ENCODE data around the gene SMTNL2.
"Not testable (repeated sequence)": the region's sequence is repeated elsewhere in the genome, so short reads cannot be mapped to it uniquely, and the experiment has no call there.

Gene SMTNL2

DNA sequence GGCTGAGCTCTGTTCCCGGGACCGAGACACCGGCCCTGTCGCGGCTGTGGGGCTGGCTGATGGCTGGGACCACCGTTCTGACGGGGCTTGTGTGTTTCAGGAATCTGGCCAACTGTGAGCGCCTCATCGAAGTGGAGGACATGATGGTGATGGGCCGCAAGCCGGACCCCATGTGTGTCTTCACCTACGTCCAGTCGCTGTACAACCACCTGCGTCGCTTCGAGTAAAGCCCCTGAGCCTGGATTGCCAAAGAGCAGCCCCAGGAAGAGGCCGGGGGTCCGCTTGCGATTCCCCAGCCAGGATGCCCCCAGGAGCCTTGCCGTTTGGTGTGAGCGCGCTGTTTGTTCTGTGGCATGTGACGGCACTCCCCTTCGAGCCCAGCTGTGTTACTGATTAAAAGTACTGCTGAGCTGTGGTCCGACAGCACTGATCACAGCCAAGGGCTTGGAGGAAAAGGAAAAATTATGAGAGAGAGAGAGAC lies 23.0 kb downstream of the SMTNL2 start:
- DNase-seq = no peak

DNA sequence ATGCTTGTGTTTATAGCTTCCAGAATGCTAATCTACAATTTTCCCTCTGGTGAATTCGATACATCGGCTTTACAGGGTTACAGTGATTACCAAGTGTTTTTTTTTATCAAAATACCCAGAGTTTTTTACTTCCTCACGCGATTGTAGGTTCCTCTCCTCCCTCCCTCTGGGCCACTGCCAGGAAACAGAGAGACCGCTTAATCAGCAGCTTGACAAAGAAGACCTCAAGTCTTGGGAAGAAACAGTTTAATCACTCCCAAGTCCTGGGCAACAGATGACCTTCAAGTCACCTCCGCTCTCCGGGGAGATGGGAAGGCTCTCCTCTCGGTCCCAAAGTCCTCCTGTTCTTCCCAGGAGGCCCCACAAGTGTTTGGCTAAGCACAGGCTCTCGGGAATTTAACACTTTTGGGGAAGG lies 23.5 kb downstream of the SMTNL2 start:
- DNase-seq = no peak

DNA sequence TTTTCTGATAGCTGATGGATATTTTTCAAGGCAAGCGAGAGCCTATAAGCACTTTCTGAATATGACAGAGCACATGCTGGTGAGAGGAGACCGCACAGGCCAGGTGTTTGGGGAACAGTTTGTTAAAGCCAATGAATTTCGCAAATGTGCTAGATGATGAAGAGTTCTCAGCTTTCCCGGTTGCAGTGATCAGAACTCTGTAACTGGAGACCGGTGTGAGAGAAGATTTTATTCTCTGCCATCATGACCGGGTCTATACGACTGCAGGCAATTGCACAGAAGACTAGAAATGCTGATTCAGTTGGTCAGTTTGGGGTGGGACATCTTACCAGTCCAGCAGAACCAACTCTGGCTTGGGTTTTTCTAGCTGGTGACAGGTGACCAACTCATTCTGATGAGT lies 25.4 kb downstream of the SMTNL2 start:
- no peak for DNase-seq

DNA sequence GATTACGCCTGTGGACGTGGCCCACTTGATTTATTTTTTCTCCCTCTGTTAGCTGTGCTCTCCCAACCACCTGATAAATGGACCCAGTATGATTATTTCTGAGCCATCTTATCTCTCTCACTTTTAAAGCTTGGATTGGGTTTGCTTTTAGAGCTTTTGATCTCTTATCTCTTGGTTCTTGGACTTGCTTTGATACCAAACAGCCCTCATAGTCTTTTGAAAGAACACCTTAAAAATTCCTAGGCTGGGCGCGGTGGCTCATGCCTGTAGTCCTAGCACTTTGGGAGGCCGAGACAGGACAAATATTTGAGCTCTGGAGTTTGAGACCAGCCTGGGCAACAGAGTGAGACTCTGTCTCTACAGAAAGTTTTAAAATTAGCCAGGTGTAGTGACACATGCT lies 25.8 kb downstream of the SMTNL2 start:
- DNase-seq = no peak

DNA sequence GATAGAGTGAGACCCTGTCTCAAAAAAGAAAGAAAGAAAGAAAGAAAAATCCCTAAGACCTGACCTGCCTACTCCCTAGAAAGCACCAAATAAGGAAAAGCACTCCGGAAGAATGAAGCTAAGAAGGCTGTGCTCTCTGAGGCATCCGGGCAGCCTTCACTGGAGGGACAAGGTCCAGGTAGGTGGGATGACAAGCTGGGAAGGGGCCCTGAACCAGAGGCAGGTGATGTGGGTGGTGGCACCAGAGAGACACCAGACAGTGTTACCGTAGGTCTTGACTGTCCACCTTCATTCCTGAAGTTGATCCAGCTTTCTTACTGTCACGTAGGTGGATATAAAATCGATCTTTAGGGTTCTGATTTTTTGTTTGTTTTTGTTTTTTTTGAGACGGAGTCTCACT lies 26.3 kb downstream of the SMTNL2 start:
- DNase-seq = no peak

DNA sequence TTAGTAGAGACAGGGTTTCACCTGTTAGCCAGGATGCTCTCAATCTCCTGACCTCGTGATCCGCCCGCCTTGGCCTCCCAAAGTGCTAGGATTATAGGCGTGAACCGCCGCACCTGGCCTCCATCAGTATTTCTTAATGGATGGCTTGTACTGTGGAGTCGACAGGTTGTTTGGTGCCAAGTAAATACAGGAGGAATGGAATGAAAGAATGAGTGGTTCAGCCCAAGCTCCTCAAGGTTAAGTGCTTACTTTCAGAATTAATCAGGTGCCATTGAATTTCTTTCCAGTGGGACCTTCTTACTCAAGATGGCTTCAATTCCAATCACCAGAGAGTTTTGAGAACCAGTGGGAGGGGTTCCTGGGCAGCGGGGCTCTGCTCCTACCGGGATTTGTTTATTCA lies 32.1 kb downstream of the SMTNL2 start:
- no peak for DNase-seq

DNA sequence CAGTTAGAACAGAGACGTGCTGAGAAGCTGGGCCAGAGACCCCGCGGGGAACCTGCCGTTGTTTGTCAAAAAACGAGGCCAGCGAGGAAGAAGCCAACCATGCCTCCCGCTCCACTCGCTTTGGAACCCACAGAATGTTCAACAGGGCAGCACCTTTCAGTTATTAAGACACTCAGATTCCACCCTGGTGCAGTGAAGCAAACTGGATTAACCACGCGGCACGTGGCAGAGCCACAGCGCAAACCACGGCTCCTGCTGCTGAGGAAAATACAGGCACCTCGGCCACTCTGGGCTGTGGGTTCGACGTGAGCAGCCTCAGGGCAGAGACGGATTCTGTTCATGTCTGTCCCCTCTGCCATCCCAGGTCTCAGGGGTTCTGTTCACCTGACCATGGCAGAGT lies 32.8 kb downstream of the SMTNL2 start:
- no peak for DNase-seq

DNA sequence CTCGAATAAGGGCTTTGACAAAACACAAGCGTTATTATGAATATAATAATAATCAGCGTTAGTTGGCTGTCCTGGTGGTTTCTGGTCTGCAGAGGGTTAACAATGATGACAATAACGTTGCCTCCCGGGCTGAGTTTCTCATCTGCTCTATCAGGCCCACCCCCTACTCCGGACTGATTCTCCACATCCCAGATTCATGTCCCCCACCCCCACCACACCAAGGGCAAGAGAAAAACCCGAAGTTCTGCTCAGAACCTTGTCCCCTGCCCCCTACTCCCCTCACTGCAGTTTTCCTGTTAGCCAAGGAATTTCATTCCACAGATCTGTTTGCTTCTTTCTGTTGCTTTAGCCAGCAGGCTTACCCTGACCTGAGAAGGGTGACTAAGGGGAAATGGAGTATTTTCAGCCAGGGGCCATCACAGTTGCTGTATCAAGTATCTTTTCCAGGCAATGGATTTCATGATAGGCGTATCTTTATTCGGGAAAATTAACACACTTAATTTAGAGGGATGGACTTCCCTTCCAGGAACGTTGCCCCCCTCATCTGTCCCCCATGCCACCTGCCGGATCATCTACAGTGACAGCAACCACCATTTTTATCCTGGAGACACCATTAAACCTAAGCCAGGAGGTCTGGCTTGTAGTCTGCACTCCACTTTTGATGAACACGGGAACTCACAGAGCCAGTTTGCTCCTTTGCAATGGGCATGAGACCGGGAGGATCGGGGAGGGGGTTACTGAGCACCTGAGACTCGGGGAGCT lies 33.4 kb downstream of the SMTNL2 start:
- DNase-seq = no peak

DNA sequence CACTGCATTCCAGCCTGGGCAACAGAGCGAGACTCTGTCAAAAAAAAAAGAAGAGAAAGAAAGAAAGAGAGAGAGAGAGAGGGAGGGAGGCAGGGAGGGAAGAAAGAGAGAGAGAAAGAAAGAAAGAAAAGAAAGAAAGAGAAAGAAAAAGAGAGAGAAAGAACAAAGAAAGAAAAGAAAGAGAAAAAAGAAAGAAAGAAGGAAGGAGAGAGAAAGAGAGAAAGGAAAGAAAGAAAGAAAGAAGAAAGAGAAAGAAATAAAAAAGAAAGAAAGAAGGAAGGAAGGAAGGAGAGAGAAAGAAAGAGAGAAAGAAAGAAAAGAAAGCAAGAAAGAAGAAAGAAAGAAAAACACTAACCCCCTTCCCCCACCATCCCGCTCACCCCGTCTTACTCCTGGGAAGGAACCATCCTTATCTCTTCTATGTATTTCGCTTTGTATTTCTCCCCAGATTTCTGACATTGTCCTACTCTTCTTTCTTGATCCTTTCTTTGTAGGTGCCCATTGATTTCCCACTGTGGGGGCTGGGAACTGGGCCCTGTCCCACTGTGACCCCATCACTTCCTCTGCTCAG lies 36.3 kb downstream of the SMTNL2 start:
- no peak for DNase-seq

DNA sequence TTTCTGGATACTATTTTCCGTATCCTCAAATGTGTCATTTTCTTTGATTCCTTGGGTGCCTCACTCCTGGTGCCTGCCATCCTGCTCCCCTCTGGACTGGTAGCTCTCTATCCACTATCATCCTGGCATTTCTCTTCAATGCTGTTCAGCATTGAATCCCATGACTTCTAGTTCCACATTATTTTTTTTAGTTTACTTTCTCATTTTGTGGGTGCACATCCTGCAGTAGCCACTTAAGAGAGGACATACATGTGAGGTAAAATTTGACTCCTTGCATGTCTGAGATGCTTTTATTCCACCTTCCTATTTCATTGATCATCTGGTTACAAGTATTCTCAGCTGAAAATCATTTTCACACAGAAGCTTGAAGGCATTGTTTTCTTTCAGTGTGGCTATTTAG lies 38.0 kb downstream of the SMTNL2 start:
- no peak for DNase-seq

DNA sequence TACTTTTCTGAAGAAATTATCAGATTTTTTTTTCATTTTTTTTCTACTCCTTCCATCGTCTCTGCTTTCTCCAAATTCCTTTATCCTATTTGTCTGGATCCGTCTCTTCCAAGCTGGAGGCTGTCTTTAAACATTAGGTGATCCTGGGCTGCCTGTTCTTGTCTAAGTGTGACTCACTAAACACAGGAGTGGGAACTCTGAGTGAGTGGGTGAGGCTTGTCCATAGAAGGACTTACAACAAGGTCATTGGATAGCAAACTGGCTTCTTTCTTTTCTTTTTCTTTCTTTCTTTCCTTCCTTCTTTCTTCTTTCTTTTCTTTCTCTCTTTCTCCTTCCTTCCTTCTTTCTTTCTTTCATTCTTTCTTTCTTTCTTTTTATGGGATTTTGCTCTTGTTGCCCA lies 38.9 kb downstream of the SMTNL2 start:
- DNase-seq = no peak

DNA sequence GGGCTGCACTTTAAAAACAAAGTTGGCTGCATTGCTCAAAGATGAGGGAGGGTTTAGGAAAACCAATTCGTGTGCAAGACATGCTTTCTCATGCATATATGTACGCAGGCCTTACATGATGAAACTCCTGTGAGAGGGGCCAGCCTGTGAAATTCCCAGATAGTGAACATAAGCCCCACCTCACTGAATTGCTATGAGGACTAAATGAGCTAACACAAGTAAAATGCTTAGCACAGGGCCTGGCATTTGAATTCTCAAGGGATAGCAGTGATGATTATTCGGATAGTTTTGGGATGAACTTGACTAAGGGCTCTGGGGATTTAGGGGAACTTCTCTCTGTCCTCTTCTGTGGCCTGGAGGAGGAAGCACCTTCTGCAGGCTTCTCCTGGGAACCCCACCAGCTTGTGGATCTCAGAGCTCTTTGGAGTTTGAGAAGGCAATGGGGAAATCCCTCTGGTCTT lies 40.2 kb downstream of the SMTNL2 start:
- DNase-seq = not testable (repeated sequence)

DNA sequence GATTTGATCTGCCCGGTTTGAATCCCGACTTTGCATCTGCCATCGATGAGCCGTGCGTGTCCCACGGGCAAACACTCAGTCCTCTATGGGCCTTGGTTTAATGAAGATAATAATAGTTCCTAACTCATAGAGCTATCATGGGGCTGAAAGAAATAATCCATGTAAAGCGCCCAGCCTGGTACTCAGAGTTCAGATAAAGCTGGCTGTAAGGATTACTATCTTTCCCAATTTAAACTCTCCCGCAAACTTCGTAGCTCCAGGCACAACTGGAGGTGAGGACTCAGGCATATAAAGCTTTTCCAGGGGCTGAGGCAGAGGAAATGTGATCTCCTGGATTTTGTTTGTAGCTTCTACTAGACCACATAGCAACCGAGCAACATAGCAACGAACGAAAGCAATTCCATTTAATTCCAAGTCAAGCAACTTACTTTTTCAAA lies 40.9 kb downstream of the SMTNL2 start:
- DNase-seq = no peak

DNA sequence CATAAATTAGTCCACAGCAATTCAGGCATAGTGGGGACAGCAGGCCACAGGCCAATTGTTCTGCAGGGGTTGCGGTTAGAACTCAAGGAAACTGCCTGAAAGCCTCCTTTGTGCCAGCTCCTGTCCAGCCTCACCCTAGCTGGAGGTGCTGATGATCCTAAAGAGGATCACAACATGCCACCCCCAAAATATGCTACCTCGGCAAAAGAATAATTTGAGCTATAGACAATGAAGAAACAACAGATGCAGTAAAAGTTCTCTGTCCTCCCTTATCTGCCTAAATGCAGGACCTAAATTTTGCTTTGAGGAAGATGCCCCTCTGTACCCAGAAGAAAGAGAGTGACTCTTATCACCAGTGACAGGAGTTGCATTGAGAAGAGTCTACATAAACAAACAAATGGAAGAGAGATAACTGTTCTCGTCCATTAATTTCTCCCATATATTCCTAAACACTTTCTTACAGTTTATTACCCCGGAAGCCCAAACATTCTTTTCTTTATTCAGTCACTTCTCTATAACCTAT lies 42.5 kb downstream of the SMTNL2 start:
- DNase-seq = no peak

DNA sequence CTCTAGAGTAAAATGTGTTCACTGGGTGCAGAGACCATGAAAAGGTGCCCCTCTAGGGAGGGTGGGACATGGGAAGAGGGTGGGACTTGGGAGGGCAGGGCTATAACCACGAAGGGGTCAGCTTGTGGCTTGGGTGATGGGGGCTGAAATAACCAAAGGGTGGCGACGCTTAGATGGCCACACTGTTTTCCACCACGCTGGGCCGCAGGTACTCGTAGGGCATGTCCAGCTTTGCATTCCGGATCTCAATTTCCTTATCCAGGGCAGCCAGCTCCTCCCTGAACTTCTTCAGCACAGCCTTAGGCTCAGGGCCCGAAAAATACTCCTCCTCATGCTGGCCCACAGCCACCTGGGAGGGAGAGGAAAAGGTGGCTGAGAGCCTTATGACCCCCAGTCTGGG lies 47.1 kb downstream of the SMTNL2 start:
- no peak for DNase-seq

DNA sequence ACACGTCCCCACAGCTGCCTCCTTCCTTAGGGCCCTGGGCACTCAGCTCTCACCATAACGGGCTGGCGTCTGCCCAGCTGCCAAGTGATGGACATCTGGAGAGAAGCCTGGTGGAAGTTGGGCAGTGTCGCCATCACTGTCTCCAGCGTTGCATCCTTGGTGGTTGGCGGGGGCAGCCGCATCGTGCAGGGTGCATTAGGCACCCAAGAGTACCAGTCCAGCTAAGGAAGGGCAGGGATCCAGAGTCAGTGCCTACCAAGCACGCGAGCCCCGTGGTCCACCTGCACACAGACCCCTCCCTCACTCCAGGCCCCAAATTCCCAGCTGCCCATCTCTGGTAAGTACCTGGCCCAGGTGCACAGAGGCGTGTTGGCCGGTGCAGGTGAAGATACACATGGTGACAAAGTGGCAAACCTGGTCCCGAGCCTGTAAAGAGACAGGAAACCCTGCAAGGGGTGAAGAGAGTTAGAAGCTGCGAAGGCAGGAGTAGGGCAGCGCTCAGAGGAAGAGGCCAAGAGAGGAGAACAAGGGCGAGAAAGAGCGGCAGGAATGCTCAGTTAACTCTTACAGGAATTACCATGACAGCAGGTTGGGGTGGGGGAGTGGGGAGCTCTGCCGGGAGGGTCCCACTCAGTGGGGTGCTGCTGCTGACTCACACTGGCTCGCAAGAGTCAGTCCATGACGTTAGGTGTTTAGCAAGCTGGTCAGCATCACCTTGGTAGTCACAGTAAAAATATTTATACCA lies 47.7 kb downstream of the SMTNL2 start:
- no peak for DNase-seq

DNA sequence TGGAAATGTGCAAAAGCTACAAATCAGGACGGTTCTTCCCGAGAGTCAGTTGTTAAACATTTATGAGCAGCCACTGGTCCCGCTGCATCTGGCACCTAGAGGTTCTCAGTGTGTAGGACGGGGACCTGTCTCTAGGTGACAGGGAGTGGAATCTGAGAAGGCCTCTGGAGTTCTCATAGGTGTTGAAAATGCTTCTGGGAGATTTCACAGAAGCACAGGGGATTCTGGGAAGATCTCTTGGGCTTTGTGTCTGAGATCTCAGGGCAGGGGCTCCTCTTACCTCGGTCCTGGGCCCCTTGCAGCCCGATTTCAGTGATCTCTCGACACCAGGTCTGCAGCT lies 48.2 kb downstream of the SMTNL2 start:
- no peak for DNase-seq

DNA sequence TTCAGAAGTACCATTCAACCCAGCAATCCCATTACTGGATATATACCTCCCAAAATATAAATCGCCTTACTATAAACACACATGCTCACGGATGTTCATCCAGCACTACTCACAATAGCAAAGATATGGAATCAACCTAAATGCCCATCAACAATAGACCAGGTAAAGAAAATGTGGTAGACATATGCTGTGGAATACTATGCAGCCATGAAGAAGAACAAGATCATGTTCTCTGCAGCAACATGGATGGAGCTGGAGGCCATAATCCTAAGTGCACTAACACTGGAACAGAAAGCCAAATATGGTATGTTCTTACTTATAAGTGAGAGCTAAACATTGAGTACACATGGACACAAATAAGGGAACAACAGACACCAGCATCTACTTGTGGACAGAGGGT lies 49.3 kb downstream of the SMTNL2 start:
- DNase-seq = no peak

DNA sequence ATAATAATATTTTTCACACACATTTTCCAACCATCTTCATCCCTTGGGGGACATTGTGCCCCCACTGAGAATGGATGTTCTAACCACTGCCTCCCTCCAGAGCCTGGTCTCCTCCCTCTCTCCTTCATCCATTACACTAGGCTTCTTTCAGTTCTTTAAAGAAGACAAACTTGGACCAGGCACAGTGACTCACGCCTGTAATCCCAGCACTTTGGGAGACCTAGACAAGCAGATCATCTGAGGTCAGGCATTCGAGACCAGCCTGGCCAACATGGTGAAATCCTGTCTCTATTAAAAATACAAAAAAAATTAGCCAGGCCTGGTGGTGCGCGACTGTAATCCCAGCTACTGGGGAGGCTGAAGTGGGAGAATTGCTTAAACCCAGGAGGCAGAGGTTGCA lies 50.6 kb downstream of the SMTNL2 start:
- DNase-seq = no peak

DNA sequence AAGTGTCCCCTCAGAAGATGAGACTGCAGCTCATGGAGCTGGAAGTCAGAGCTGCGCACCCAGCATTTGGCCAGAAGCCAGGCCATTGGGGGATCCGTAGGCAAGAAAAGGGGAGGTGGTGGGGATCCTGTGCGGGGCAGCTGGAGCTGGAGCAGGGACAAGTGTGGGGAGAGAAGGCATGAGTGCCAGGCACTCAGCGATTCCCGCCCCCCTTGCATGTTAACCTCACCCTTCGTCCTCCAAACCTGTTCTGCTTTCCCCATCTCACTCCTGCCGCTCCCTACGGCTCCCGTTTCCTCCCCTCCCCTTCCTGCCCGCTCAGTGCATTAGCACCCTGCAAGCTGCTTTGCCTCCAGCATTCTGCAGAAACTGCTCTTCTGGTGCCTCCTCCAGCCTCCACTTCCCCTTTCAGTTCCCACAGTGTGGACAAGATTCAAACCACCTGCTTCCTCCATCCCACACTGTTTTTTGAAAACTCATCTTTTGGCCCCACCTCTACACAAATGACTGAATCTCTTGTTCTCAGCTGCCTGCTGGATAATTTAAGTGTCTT lies 51.6 kb downstream of the SMTNL2 start:
- DNase-seq = peak; percentile 26

DNA sequence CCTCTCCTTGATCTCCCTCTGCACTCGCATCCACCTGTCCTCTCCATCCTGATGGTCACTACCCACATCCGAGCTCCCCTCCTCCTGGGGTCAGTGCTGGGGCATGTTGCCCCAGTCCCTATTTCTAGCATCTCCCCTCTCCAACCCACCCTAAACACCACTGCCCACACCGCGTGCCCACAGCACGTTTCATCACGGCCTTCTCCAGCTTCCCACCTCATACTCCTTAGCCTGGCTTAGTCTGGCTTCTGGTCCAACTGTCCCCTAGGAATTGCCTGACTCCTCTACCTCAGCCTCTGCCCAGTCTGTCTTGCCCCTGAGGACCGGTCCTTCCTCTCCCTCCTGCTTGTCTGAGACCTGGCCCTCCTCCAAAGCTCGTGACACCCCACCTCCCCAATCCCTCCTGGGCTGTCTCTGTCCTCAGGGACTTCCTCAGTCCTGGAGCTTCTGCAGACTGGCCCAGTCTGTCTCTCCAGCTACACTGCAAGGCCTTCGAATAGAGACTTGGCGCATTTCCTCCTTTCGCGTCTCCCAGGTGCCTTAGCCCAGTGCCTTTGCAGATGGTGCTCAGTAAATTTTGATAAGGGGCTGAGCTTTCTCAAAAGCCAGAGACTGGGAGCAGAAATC lies 52.3 kb downstream of the SMTNL2 start:
- DNase-seq = no peak

DNA sequence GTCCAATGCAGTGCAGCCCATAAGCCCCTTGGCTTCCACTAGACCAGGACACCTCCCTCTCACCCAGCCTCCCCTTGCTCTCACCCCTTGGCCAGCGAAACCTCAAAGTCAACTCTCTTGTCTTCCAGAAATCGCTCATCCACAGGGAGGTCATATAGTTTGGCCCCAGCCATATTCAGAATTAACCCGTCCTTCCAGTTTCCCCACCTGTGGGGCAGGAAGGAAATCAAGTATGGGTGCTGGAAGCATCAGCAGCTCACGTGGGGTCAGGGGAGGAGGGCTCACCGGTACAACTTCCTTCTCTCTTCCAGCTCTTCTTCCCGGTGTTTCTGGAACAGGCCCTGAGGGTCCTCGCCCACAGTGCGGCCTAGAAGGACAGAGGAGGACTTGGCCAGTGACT lies 54.4 kb downstream of the SMTNL2 start:
- DNase-seq = not testable (repeated sequence)

All from NCI-H1105 (cell line).